MM.1S (cell line): Measurements from ENCODE around the gene EXOC3L1.

Experiments
- DNase-seq: peaks from one replicate; pipeline ENCODE4 v3.0.0-alpha.2; 2015
- H2AFZ ChIP-seq: fragments of 300-600 bp; sonication (generic); 2 replicates; pipeline ENCODE4 v1.6.0; 2016; ENCODE audit warnings: antibody characterized with exemption, low read length
- H3F3A ChIP-seq: fragments of 300-600 bp; sonication (generic); 2 replicates; pipeline ENCODE4 v1.6.1; 2016; ENCODE audit warnings: mild to moderate bottlenecking, antibody characterized with exemption, low read length, moderate library complexity, mixed read lengths; ENCODE audit not compliant: insufficient read depth
- H3K27ac ChIP-seq: fragments of 300-600 bp; sonication (generic); 2 replicates; pipeline ENCODE4 v1.5.1; 2016; ENCODE audit warnings: mild to moderate bottlenecking, low read length
- H3K27me3 ChIP-seq: fragments of 300-600 bp; sonication (generic); replicated peaks from 2 replicates; pipeline ENCODE4 v1.6.0; 2016; ENCODE audit warnings: low read length; ENCODE audit not compliant: insufficient read depth
- H3K36me3 ChIP-seq: fragments of 300-600 bp; sonication (generic); replicated peaks from 2 replicates; pipeline ENCODE4 v1.6.1; 2016; ENCODE audit warnings: mild to moderate bottlenecking, low read length, mixed read lengths; ENCODE audit not compliant: insufficient read depth
- H3K4me1 ChIP-seq: fragments of 300-600 bp; sonication (generic); 2 replicates; pipeline ENCODE4 v1.6.1; 2016; ENCODE audit warnings: low read length, mixed read lengths
- H3K4me2 ChIP-seq: fragments of 300-600 bp; sonication (generic); 2 replicates; pipeline ENCODE4 v1.6.0; 2016; ENCODE audit warnings: low read depth, low read length
- H3K4me3 ChIP-seq: fragments of 300-600 bp; sonication (generic); 2 replicates; pipeline ENCODE4 v1.5.1; 2016; ENCODE audit warnings: low read length, mixed read lengths
- H3K79me2 ChIP-seq: fragments of 300-600 bp; sonication (generic); 2 replicates; pipeline ENCODE4 v1.6.1; 2016; ENCODE audit warnings: mixed run types, low read length, mixed read lengths
- H3K9ac ChIP-seq: fragments of 300-600 bp; sonication (generic); 2 replicates; pipeline ENCODE4 v1.6.1; 2016; ENCODE audit warnings: low read length, mixed read lengths
- H3K9me2 ChIP-seq: fragments of 300-600 bp; sonication (generic); replicated peaks from 2 replicates; pipeline ENCODE4 v1.6.1; 2016; ENCODE audit warnings: mild to moderate bottlenecking, low read length, mixed read lengths; ENCODE audit not compliant: insufficient read depth
- H3K9me3 ChIP-seq: fragments of 300-600 bp; sonication (generic); replicated peaks from 2 replicates; pipeline ENCODE4 v1.6.1; 2016; ENCODE audit warnings: mild to moderate bottlenecking, low read length, mixed read lengths; ENCODE audit not compliant: insufficient read depth
- H4K20me1 ChIP-seq: fragments of 300-600 bp; sonication (generic); 2 replicates; pipeline ENCODE4 v1.6.1; 2016; ENCODE audit warnings: mild to moderate bottlenecking, low read length, moderate library complexity, mixed read lengths; ENCODE audit not compliant: insufficient read depth
- EZH2 ChIP-seq: fragments of 300-600 bp; sonication (generic); optimal IDR thresholded peaks from 2 replicates; pipeline ENCODE3; 2017; ENCODE audit warnings: low read depth, mild to moderate bottlenecking, antibody characterized with exemption, low read length, mixed read lengths
- EZH2phosphoT487 ChIP-seq: fragments of 300-600 bp; sonication (generic); IDR thresholded peaks from 2 replicates; pipeline ENCODE4 v1.6.1; 2018; ENCODE audit warnings: antibody characterized with exemption, low read length
- TF ChIP-seq, protein P1 (sequence below): fragments of 300-600 bp; sonication (generic); IDR thresholded peaks from 2 replicates; pipeline ENCODE4 v1.5.1; 2016; ENCODE audit warnings: antibody characterized with exemption, low read length, mixed read lengths

The EXOC3L1 gene

DNA sequence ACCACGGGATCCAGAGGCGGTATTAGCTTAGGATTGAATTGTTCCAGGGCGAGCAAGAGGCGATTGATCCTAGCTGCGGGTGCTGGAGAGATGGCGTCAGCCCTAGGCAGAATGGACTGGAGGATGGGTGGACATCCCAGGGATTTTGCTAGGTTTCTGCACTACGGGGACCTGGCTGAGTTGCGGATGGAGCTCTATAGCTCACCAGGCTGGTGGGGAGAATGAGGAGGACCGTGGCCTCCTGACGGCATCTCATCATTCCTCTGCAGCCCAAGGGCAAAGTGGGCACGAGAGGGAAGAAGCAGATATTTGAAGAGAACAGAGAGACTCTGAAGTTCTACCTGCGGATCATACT is 37.6 kb upstream of the EXOC3L1 start:
- peak overlapping the region; percentile 54; the same call in 1 of the 2 replicates for H2AFZ ChIP-seq
- no peak for DNase-seq
- H3K4me3 ChIP-seq = peak overlapping the region; percentile 96
- peak overlapping the region; percentile 92 for H3K9ac ChIP-seq
- peak overlapping the region; percentile 50; the same call in 1 of the 2 replicates for H3K27ac ChIP-seq
- peaks cover 12% of the 10 kb centered on the region for H3K4me1 ChIP-seq
- H3K36me3 ChIP-seq = no peaks in the 10 kb centered on the region; the same call in 1 of the 2 replicates
- no peaks in the 10 kb centered on the region for H4K20me1 ChIP-seq
- no peaks in the 10 kb centered on the region for H3K27me3 ChIP-seq
- TF ChIP-seq, protein P1, sequence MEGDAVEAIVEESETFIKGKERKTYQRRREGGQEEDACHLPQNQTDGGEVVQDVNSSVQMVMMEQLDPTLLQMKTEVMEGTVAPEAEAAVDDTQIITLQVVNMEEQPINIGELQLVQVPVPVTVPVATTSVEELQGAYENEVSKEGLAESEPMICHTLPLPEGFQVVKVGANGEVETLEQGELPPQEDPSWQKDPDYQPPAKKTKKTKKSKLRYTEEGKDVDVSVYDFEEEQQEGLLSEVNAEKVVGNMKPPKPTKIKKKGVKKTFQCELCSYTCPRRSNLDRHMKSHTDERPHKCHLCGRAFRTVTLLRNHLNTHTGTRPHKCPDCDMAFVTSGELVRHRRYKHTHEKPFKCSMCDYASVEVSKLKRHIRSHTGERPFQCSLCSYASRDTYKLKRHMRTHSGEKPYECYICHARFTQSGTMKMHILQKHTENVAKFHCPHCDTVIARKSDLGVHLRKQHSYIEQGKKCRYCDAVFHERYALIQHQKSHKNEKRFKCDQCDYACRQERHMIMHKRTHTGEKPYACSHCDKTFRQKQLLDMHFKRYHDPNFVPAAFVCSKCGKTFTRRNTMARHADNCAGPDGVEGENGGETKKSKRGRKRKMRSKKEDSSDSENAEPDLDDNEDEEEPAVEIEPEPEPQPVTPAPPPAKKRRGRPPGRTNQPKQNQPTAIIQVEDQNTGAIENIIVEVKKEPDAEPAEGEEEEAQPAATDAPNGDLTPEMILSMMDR = no peak
- peaks cover 31% of the 10 kb centered on the region for H3K79me2 ChIP-seq
- H3K9me3 ChIP-seq = no peaks in the 10 kb centered on the region
- no peaks in the 10 kb centered on the region for H3K9me2 ChIP-seq
- H3K4me2 ChIP-seq = peak overlapping the region; percentile 91
- no peaks in the 10 kb centered on the region; the same call in 1 of the 2 replicates for H3F3A ChIP-seq

DNA sequence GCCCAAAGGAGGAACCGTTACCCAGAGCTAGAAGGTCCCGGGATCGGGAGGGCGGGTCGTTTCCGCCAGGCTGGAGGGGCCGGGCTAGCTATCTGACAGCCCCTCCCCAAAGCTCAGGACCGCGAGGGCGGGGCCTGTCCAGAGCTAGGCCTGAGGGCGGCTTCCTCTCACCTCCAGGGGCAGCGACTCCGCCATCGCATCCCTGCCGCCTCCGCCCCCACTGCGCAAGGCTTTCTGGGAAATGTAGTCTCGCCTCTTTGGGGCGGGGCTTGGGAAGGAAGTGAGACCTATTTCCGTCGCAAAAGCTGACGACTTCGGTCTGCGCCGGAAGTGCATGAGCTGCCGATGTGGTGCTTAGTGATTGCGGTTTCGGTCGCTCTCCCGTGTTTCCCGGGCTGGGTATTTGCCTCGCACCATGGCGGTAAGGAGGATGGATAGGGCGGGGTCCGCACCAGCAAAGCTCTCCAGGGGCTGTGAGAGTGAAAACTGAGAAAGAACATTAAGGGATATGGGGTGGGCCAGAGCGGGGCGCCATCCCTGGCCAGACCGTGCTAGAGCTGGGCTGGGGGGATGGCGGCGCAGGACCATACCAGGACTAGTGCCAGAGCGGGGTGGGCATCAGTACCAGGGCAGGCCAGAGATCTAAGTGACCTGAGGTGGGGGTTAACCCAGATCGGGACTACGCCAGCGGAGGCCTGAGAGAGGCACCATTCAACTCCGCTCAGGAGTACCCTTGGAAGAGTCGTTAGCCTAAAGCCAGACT is 37.0 kb upstream of the EXOC3L1 start, which contains the start of gene TMEM208:
TSS of gene TMEM208 (plus strand) at position 327 of the 763 bp plus-strand sequence. CDS start at position 416, 89 bp downstream.
- Histone ChIP-seq H3K9me3 (no peaks in the 10 kb centered on the region), H3F3A (no peaks in the 10 kb centered on the region; the same call in 1 of the 2 replicates), H3K4me1 (peaks cover 12% of the 10 kb centered on the region), H2AFZ (peak within 1 kb of the TSS; percentile 54), H3K79me2 (peaks cover 31% of the 10 kb centered on the region), H3K27ac (peak within 1 kb of the TSS; percentile 50; the same call in 1 of the 2 replicates), H3K36me3 (no peaks in the 10 kb centered on the region; the same call in 1 of the 2 replicates), H4K20me1 (no peaks in the 10 kb centered on the region), H3K4me2 (peak within 1 kb of the TSS; percentile 91), H3K4me3 (peak within 1 kb of the TSS; percentile 96), H3K9me2 (no peaks in the 10 kb centered on the region), H3K27me3 (no peaks in the 10 kb centered on the region), H3K9ac (peak within 1 kb of the TSS; percentile 92)
- TF ChIP-seq EZH2phosphoT487 (no peak), EZH2 (no peak)
- TF ChIP-seq, protein P1 = peak; percentile 21
- DNase-seq = peak; percentile 99

DNA sequence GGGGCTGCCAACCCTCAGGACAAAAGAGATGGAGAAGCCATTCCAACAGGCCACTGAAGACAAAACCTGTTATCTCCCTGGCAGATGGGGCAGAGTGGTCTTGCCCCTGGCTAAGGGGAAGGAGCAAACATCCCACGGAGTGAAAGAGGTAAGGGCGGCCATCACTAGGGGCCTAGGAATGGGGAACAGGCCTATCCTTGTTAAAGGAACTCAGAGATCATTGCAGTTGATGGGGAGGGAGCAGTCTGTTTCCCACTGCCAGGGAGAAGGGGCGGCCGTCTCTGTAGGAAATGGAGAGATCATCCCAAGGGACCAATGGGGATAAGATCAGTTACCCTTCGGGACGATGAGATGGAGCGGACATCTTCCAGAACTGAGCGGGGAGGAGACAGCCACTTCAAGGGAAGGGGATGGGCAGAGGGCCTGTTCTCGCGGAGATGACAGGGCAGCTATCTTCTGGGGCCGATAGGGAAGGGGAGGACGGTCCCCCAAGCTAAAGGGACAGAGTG is 36.4 kb upstream of the EXOC3L1 start:
- Histone ChIP-seq H3K9me3 (no peaks in the 10 kb centered on the region), H3K36me3 (no peaks in the 10 kb centered on the region; the same call in 1 of the 2 replicates), H2AFZ (peak overlapping the region; percentile 52), H3K27ac (no peak overlapping the region), H3K9me2 (no peaks in the 10 kb centered on the region), H3K4me2 (peak overlapping the region; percentile 90), H4K20me1 (no peaks in the 10 kb centered on the region), H3K79me2 (peaks cover 31% of the 10 kb centered on the region), H3K27me3 (no peaks in the 10 kb centered on the region), H3K4me1 (peaks cover 12% of the 10 kb centered on the region), H3K4me3 (peak overlapping the region; percentile 96), H3K9ac (peak overlapping the region; percentile 29; the same call in 1 of the 2 replicates), H3F3A (no peaks in the 10 kb centered on the region; the same call in 1 of the 2 replicates)
- DNase-seq = no peak
- TF ChIP-seq, protein P1 = no peak
- TF ChIP-seq EZH2phosphoT487 (no peak), EZH2 (no peak)
